WTC11 (cell line): ENCODE measurements around the gene DDX4. TPM values are rescaled to one million over a fixed set of nuclear protein-coding genes. Genes with fewer than 3 reads are reported as not detected.

ENCODE experiments used
- ATAC-seq: fragments of 200-7000 bp; cut with Tn5 transposase; 2 replicates; pipeline ENCODE4 v1.10.0; 2021; ENCODE audit warnings: mild to moderate bottlenecking, moderate library complexity
- CTCF ChIA-PET: fragments of 300-600 bp; sonication (Branson Sonifier 250); formaldehyde crosslinking; loops from one replicate; lab custom pipeline; 2021; ENCODE audit warnings: antibody characterized with exemption; lab: Charles Lee
- POLR2A ChIA-PET: fragments of 350-600 bp; sonication (Branson Sonifier 250); formaldehyde crosslinking; loops from one replicate; lab custom pipeline; 2021; ENCODE audit warnings: antibody characterized with exemption; lab: Charles Lee
- DNase-seq: peaks from one replicate; pipeline ENCODE4 v3.0.0; 2021; ENCODE audit warnings: low spot score
- H3K27ac Mint-ChIP-seq: 2 replicates; pipeline ENCODE4 v1.8.0; 2021; ENCODE audit warnings: mixed read lengths
- H3K27me3 Mint-ChIP-seq: 2 replicates; pipeline ENCODE4 v1.8.0; 2021; ENCODE audit warnings: low read depth, mild to moderate bottlenecking, moderate library complexity, mixed read lengths
- H3K36me3 Mint-ChIP-seq: 2 replicates; pipeline ENCODE4 v1.8.0; 2021; ENCODE audit warnings: mixed read lengths
- H3K4me1 Mint-ChIP-seq: 2 replicates; pipeline ENCODE4 v1.8.0; 2022; ENCODE audit warnings: mixed read lengths
- H3K4me3 Mint-ChIP-seq: 2 replicates; pipeline ENCODE4 v1.8.0; 2021; ENCODE audit warnings: mild to moderate bottlenecking, moderate library complexity, mixed read lengths
- H3K9me3 Mint-ChIP-seq: 2 replicates; pipeline ENCODE4 v1.8.0; 2021; ENCODE audit warnings: mixed read lengths
- CREB1 ChIP-seq: sonication (generic); formaldehyde crosslinking; IDR thresholded peaks from 2 replicates; pipeline ENCODE4 v1.8.0; 2023; ENCODE audit warnings: mild to moderate bottlenecking, missing genetic modification reagents
- ELF4 ChIP-seq: sonication (generic); formaldehyde crosslinking; IDR thresholded peaks from 2 replicates; pipeline ENCODE4 v1.8.1; 2022; ENCODE audit warnings: low read depth, mild to moderate bottlenecking, moderate library complexity, missing genetic modification reagents
- ESRRA ChIP-seq: sonication (generic); formaldehyde crosslinking; IDR thresholded peaks from 2 replicates; pipeline ENCODE4 v1.8.1; 2022; ENCODE audit warnings: mild to moderate bottlenecking, missing genetic modification reagents, borderline replicate concordance
- GRHL2 ChIP-seq: fragments of 250-450 bp; sonication (Bioruptor Pico); IDR thresholded peaks from 2 replicates; pipeline ENCODE4 v1.8.0; 2022; ENCODE audit warnings: mild to moderate bottlenecking, moderate library complexity; ENCODE audit not compliant: insufficient replicate concordance, severe bottlenecking
- JAZF1 ChIP-seq: fragments of 250-450 bp; sonication (Bioruptor Pico); IDR thresholded peaks from 2 replicates; pipeline ENCODE4 v1.9.0; 2021; ENCODE audit warnings: moderate library complexity, mild to moderate bottlenecking, inconsistent platforms
- MXD4 ChIP-seq: fragments of 250-450 bp; sonication (Bioruptor Pico); IDR thresholded peaks from 2 replicates; pipeline ENCODE4 v1.8.0; 2021; ENCODE audit warnings: mild to moderate bottlenecking, moderate library complexity, borderline replicate concordance
- NR1H2 ChIP-seq: sonication (generic); formaldehyde crosslinking; IDR thresholded peaks from 2 replicates; pipeline ENCODE4 v1.9.0; 2021; ENCODE audit warnings: mild to moderate bottlenecking, moderate library complexity, missing genetic modification reagents
- SMAD4 ChIP-seq: sonication (generic); formaldehyde crosslinking; IDR thresholded peaks from 2 replicates; pipeline ENCODE4 v1.8.0; 2022; ENCODE audit warnings: mild to moderate bottlenecking, missing genetic modification reagents
- TCF7 ChIP-seq: sonication (generic); formaldehyde crosslinking; IDR thresholded peaks from 2 replicates; pipeline ENCODE4 v1.8.0; 2022; ENCODE audit warnings: mild to moderate bottlenecking, low read depth, missing genetic modification reagents, moderate library complexity
- TEAD1 ChIP-seq: sonication (generic); formaldehyde crosslinking; IDR thresholded peaks from 2 replicates; pipeline ENCODE4 v1.8.0; 2022; ENCODE audit warnings: mild to moderate bottlenecking, missing genetic modification reagents
- ZNF121 ChIP-seq: sonication (generic); formaldehyde crosslinking; IDR thresholded peaks from 2 replicates; pipeline ENCODE4 v1.8.0; 2023; ENCODE audit warnings: missing genetic modification reagents
- ZNF138 ChIP-seq: sonication (generic); formaldehyde crosslinking; conservative IDR thresholded peaks from 2 replicates; pipeline ENCODE4 v1.8.1; 2022; ENCODE audit warnings: mild to moderate bottlenecking, moderate library complexity, missing genetic modification reagents
- ZNF263 ChIP-seq: sonication (generic); formaldehyde crosslinking; IDR thresholded peaks from 2 replicates; pipeline ENCODE4 v1.8.1; 2022; ENCODE audit warnings: low read depth, mild to moderate bottlenecking, moderate library complexity, missing genetic modification reagents
- ZNF317 ChIP-seq: sonication (generic); formaldehyde crosslinking; IDR thresholded peaks from 2 replicates; pipeline ENCODE4 v1.8.1; 2023; ENCODE audit warnings: low read depth, mild to moderate bottlenecking, moderate library complexity, missing genetic modification reagents, borderline replicate concordance
- total RNA-seq: library from RNA; stranded (reverse); gene quantifications from 3 replicates; pipeline ENCODE4 v1.2.3, GENCODE V29; 2021
- TF ChIP-seq, protein P1 (sequence below): fragments of 250-450 bp; sonication (Bioruptor Pico); IDR thresholded peaks from 2 replicates; pipeline ENCODE4 v1.9.0; 2021; ENCODE audit warnings: mild to moderate bottlenecking
- TF ChIP-seq, protein P2 (sequence below): sonication (generic); formaldehyde crosslinking; IDR thresholded peaks from 2 replicates; pipeline ENCODE4 v1.8.1; 2023; ENCODE audit warnings: mild to moderate bottlenecking, missing genetic modification reagents
- TF ChIP-seq, protein P3 (sequence below): sonication (generic); formaldehyde crosslinking; IDR thresholded peaks from 2 replicates; pipeline ENCODE4 v1.8.1; 2023; ENCODE audit warnings: mild to moderate bottlenecking, missing genetic modification reagents, moderate library complexity
- TF ChIP-seq, protein P4 (sequence below): fragments of 250-450 bp; sonication (Bioruptor Pico); IDR thresholded peaks from 2 replicates; pipeline ENCODE4 v2.1.2; 2022; ENCODE audit warnings: mild to moderate bottlenecking, moderate library complexity
- TF ChIP-seq, protein P5 (sequence below): fragments of 250-450 bp; sonication (Bioruptor Pico); conservative IDR thresholded peaks from 2 replicates; pipeline ENCODE4 v1.9.0; 2021; ENCODE audit warnings: mild to moderate bottlenecking
- TF ChIP-seq, protein P6 (sequence below): sonication (generic); formaldehyde crosslinking; IDR thresholded peaks from 2 replicates; pipeline ENCODE4 v1.8.0; 2022; ENCODE audit warnings: mild to moderate bottlenecking, missing genetic modification reagents
- TF ChIP-seq, protein P7 (sequence below): sonication (generic); formaldehyde crosslinking; IDR thresholded peaks from 2 replicates; pipeline ENCODE4 v1.8.1; 2022; ENCODE audit warnings: low read depth, missing genetic modification reagents, borderline replicate concordance
- TF ChIP-seq, protein P8 (sequence below): sonication (generic); formaldehyde crosslinking; conservative IDR thresholded peaks from 2 replicates; pipeline ENCODE4 v1.8.1; 2023; ENCODE audit warnings: mild to moderate bottlenecking, low read depth, missing genetic modification reagents, moderate library complexity

Gene DDX4
- total RNA-seq, 1 experiment from 2014 or later = not detected

DNA sequence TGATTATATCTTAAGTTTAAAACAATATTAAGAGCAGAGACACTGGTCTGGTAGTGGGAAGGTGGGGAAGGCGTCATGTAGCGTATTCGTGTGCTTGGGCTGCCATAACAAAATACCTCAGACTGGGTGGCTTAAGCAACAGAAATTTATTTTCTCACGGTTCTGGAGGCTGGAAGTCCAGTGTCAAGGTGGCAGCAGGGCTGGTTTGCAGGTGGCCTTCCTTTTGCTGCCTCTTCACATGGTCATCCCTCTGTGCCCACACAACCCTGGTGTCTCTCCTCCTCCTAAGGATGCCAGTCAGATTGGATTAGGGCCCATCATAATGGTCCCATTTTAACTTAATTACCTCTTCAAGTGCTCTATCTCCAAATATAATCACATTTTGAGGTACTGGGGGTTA, 122.8 kb downstream of the DDX4 start (continued):
- TF ChIP-seq SMAD4 (CRISPR knock-in tag) (no peak), ZNF121 (no peak), ZNF317 (CRISPR knock-in tag) (no peak), ESRRA (CRISPR knock-in tag) (no peak)
- TF ChIP-seq, protein P1, sequence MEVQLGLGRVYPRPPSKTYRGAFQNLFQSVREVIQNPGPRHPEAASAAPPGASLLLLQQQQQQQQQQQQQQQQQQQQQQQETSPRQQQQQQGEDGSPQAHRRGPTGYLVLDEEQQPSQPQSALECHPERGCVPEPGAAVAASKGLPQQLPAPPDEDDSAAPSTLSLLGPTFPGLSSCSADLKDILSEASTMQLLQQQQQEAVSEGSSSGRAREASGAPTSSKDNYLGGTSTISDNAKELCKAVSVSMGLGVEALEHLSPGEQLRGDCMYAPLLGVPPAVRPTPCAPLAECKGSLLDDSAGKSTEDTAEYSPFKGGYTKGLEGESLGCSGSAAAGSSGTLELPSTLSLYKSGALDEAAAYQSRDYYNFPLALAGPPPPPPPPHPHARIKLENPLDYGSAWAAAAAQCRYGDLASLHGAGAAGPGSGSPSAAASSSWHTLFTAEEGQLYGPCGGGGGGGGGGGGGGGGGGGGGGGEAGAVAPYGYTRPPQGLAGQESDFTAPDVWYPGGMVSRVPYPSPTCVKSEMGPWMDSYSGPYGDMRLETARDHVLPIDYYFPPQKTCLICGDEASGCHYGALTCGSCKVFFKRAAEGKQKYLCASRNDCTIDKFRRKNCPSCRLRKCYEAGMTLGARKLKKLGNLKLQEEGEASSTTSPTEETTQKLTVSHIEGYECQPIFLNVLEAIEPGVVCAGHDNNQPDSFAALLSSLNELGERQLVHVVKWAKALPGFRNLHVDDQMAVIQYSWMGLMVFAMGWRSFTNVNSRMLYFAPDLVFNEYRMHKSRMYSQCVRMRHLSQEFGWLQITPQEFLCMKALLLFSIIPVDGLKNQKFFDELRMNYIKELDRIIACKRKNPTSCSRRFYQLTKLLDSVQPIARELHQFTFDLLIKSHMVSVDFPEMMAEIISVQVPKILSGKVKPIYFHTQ (CRISPR knock-in tag) = no peak
- TF ChIP-seq, protein P2, sequence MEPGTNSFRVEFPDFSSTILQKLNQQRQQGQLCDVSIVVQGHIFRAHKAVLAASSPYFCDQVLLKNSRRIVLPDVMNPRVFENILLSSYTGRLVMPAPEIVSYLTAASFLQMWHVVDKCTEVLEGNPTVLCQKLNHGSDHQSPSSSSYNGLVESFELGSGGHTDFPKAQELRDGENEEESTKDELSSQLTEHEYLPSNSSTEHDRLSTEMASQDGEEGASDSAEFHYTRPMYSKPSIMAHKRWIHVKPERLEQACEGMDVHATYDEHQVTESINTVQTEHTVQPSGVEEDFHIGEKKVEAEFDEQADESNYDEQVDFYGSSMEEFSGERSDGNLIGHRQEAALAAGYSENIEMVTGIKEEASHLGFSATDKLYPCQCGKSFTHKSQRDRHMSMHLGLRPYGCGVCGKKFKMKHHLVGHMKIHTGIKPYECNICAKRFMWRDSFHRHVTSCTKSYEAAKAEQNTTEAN (CRISPR knock-in tag) = no peak
- TF ChIP-seq, all 79 proteins: peak for 0

DNA sequence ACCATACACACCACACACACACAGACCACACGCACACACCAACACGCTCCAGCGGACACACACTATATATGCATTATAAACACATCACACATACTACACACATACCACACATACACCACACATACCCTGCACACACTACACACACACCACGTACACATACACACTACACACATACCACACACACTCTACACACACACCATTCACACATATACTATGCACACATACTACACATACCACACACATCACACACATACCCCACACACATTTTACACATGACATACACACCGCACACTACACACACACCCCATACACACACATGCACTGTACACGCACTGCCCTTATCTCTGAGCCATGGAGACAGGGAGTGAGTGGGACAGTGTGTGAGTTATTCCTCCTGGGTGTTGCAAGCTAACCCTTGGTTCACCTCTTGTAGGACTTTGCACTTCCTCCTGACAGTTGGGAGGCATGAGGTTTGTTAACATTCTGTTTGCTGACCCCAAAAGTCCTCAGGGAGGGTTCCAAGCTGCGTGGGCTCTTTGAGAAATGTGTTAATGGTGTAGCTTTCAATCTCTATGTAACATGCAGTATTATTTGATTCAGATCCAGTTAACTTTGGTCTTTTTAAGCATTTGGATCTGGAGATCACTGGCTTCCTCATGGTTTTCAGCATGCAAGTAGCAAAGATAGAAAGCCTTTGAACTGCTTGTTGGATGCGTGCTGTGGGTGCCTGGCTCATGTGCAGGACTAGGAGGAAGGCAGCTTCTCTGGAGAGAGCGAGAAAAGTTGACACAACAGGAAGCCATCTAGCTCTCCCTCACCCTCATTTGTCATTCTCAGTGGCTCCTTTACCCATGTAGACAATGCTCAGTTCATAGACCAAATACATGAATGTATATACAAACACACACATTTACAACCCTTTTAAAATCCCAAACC, 127.0 kb downstream of the DDX4 start:
- no peaks in the 10 kb centered on the region for H3K4me1 Mint-ChIP-seq
- peaks cover 14% of the 10 kb centered on the region for H3K9me3 Mint-ChIP-seq
- H3K27ac Mint-ChIP-seq = no peak overlapping the region
- H3K27me3 Mint-ChIP-seq = peaks cover 3% of the 10 kb centered on the region
- ATAC-seq = no peak
- DNase-seq = no peak
- ChIA-PET CTCF (no interaction called here), POLR2A (no interaction called here)
- 0 out of 2 replicates have a peak, but pooled peaks cover 2% of the 10 kb centered on the region for H3K36me3 Mint-ChIP-seq
- no peak overlapping the region for H3K4me3 Mint-ChIP-seq
- TF ChIP-seq ZNF138 (CRISPR knock-in tag) (no peak), CREB1 (CRISPR knock-in tag) (no peak), MXD4 (CRISPR knock-in tag) (no peak), ELF4 (CRISPR knock-in tag) (no peak), GRHL2 (CRISPR knock-in tag) (no peak), TCF7 (no peak), TEAD1 (CRISPR knock-in tag) (no peak), NR1H2 (CRISPR knock-in tag) (no peak), JAZF1 (no peak), ZNF263 (CRISPR knock-in tag) (no peak)
- TF ChIP-seq, protein P3, sequence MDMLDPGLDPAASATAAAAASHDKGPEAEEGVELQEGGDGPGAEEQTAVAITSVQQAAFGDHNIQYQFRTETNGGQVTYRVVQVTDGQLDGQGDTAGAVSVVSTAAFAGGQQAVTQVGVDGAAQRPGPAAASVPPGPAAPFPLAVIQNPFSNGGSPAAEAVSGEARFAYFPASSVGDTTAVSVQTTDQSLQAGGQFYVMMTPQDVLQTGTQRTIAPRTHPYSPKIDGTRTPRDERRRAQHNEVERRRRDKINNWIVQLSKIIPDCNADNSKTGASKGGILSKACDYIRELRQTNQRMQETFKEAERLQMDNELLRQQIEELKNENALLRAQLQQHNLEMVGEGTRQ (CRISPR knock-in tag) = no peak
- TF ChIP-seq, protein P4, sequence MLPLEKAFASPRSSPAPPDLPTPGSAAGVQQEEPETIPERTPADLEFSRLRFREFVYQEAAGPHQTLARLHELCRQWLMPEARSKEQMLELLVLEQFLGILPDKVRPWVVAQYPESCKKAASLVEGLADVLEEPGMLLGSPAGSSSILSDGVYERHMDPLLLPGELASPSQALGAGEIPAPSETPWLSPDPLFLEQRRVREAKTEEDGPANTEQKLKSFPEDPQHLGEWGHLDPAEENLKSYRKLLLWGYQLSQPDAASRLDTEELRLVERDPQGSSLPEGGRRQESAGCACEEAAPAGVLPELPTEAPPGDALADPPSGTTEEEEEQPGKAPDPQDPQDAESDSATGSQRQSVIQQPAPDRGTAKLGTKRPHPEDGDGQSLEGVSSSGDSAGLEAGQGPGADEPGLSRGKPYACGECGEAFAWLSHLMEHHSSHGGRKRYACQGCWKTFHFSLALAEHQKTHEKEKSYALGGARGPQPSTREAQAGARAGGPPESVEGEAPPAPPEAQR (CRISPR knock-in tag) = no peak
- TF ChIP-seq, protein P5, sequence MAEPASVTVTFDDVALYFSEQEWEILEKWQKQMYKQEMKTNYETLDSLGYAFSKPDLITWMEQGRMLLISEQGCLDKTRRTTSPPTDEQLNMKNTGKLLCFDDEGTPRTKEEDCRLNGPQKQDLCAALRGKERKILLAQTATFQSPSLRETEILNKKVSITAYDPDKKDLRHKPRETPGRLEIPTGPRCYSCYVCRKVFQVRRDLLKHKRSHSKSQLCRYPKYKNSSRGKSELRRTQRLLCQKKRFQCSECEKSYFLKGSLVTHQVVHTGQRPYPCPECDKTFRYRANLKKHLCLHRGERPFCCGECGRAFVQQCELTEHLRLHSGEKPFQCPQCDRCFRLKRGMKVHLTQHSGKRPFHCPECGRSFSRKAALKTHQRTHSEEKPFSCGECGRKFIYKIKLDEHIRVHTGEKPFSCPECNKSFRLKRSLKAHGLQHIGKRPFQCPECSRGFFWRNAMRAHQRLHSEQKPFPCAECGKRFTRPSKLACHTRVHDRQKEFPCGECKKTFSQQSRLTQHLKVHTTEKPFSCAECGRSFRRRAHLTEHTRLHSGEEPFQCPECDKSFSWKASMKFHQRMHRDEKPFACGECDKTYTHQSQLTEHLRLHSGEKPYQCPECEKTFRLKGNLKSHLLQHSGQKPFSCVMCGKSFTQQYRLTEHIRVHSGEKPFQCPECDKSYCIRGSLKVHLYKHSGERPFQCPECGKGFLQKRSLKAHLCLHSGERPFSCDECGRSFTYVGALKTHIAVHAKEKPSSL (CRISPR knock-in tag) = no peak
- TF ChIP-seq, protein P6, sequence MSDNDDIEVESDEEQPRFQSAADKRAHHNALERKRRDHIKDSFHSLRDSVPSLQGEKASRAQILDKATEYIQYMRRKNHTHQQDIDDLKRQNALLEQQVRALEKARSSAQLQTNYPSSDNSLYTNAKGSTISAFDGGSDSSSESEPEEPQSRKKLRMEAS (CRISPR knock-in tag) = no peak
- TF ChIP-seq, protein P7, sequence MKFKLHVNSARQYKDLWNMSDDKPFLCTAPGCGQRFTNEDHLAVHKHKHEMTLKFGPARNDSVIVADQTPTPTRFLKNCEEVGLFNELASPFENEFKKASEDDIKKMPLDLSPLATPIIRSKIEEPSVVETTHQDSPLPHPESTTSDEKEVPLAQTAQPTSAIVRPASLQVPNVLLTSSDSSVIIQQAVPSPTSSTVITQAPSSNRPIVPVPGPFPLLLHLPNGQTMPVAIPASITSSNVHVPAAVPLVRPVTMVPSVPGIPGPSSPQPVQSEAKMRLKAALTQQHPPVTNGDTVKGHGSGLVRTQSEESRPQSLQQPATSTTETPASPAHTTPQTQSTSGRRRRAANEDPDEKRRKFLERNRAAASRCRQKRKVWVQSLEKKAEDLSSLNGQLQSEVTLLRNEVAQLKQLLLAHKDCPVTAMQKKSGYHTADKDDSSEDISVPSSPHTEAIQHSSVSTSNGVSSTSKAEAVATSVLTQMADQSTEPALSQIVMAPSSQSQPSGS (CRISPR knock-in tag) = no peak
- TF ChIP-seq, protein P8, sequence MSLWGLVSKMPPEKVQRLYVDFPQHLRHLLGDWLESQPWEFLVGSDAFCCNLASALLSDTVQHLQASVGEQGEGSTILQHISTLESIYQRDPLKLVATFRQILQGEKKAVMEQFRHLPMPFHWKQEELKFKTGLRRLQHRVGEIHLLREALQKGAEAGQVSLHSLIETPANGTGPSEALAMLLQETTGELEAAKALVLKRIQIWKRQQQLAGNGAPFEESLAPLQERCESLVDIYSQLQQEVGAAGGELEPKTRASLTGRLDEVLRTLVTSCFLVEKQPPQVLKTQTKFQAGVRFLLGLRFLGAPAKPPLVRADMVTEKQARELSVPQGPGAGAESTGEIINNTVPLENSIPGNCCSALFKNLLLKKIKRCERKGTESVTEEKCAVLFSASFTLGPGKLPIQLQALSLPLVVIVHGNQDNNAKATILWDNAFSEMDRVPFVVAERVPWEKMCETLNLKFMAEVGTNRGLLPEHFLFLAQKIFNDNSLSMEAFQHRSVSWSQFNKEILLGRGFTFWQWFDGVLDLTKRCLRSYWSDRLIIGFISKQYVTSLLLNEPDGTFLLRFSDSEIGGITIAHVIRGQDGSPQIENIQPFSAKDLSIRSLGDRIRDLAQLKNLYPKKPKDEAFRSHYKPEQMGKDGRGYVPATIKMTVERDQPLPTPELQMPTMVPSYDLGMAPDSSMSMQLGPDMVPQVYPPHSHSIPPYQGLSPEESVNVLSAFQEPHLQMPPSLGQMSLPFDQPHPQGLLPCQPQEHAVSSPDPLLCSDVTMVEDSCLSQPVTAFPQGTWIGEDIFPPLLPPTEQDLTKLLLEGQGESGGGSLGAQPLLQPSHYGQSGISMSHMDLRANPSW (CRISPR knock-in tag) = no peak
